RWPE2 (cell line): Measurements from ENCODE around the gene DRD3.

Experiments
- ATAC-seq: fragments of 200-7000 bp; cut with Tn5 transposase; 3 replicates; pipeline ENCODE4 v1.9.1; 2021; ENCODE audit warnings: low read depth
- DNase-seq: peaks from one replicate; pipeline ENCODE4 v3.0.0-alpha.2; 2020; ENCODE audit warnings: low spot score
- H3K27ac ChIP-seq: fragments of 450-650 bp; 2 replicates; pipeline ENCODE4 v1.5.1; 2017; ENCODE audit warnings: mild to moderate bottlenecking; ENCODE audit not compliant: poor library complexity, severe bottlenecking
- H3K27me3 ChIP-seq: fragments of 250-450 bp; sonication (Bioruptor Pico); 2 replicates; pipeline ENCODE4 v1.5.1; 2021; ENCODE audit warnings: mild to moderate bottlenecking, moderate library complexity; ENCODE audit not compliant: insufficient read depth, poor library complexity, severe bottlenecking
- H3K36me3 ChIP-seq: fragments of 250-450 bp; sonication (Bioruptor Pico); 2 replicates; pipeline ENCODE4 v1.5.1; 2020; ENCODE audit warnings: low read depth, mild to moderate bottlenecking, moderate library complexity
- H3K4me1 ChIP-seq: fragments of 250-450 bp; sonication (Bioruptor Pico); 2 replicates; pipeline ENCODE4 v1.5.1; 2021; ENCODE audit warnings: mild to moderate bottlenecking, moderate library complexity; ENCODE audit not compliant: insufficient read depth, poor library complexity, severe bottlenecking
- H3K4me3 ChIP-seq: fragments of 250-450 bp; sonication (Bioruptor Pico); 2 replicates; pipeline ENCODE4 v1.5.1; 2021; ENCODE audit warnings: mild to moderate bottlenecking, moderate library complexity; ENCODE audit not compliant: severe bottlenecking
- H3K9me3 ChIP-seq: fragments of 250-450 bp; sonication (Bioruptor Pico); 2 replicates; pipeline ENCODE4 v1.5.1; 2021; ENCODE audit warnings: mild to moderate bottlenecking, moderate library complexity; ENCODE audit not compliant: severe bottlenecking
- TF ChIP-seq, protein P1 (sequence below): fragments of 450-650 bp; IDR thresholded peaks from one replicate; pipeline ENCODE4 v1.5.1; 2017; ENCODE audit warnings: mild to moderate bottlenecking, moderate library complexity; ENCODE audit not compliant: poor library complexity, severe bottlenecking

The DRD3 gene

DNA sequence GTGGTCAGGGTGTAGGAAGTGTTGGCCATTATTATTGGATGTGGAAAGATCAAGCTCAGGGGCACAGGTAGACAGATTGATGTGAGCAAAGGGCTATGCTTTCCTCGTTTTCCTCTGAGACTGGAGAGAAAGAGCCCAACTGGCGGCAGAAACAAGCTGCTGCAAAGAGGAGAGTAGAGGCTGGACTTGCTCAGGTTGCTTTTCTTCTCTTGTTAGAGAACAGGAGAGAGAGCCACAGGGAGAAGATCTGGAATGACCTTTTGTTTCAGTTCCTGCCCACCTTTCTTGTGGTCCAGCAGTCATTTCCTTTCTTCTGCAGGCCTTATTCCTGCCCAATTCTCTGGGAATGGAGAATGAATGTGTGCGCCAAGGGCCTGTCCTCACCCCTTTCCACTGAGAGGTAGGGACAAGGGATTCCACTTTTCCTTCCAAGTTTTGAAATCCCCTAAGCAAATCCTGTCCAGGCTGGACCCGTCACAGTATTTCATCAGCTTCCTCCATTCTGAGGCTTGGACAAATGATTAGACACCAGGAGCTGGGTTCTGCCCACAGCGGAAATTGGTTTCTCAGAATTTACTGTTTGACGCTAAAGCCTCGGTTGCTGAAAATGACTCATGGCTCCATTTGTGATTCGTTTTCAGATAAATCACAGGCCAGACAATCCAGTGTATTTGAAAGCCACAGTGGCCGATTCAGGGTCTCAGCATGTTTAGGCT, 42.5 kb upstream of the DRD3 start:
- no peaks in the 10 kb centered on the region for H3K27me3 ChIP-seq
- no peaks in the 10 kb centered on the region for H3K4me1 ChIP-seq
- no peaks in the 10 kb centered on the region for H3K36me3 ChIP-seq
- no peak overlapping the region for H3K4me3 ChIP-seq
- DNase-seq (no peak), ATAC-seq (no peak)
- TF ChIP-seq, protein P1, sequence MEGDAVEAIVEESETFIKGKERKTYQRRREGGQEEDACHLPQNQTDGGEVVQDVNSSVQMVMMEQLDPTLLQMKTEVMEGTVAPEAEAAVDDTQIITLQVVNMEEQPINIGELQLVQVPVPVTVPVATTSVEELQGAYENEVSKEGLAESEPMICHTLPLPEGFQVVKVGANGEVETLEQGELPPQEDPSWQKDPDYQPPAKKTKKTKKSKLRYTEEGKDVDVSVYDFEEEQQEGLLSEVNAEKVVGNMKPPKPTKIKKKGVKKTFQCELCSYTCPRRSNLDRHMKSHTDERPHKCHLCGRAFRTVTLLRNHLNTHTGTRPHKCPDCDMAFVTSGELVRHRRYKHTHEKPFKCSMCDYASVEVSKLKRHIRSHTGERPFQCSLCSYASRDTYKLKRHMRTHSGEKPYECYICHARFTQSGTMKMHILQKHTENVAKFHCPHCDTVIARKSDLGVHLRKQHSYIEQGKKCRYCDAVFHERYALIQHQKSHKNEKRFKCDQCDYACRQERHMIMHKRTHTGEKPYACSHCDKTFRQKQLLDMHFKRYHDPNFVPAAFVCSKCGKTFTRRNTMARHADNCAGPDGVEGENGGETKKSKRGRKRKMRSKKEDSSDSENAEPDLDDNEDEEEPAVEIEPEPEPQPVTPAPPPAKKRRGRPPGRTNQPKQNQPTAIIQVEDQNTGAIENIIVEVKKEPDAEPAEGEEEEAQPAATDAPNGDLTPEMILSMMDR: no peak
- H3K27ac ChIP-seq: no peak overlapping the region
- H3K9me3 ChIP-seq: no peaks in the 10 kb centered on the region

DNA sequence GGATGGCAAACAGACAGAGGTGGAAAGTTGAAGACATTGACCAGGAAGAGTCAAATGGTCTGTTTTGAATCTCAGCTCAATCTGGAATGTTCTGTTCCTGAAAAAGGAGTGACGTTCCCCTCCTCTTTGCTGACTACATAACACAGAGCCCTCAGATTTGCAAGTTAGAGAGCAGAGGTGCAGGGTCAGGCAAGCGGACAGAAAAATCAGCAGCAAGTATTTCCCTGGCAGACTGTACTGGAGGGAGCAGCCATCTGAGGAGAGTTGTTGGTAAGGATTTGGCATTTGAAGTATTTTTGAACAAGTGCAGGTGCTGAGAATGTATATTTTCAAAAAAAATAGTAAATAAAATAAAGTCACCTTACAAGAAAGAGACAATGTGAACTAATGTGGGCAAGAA, 40.9 kb upstream of the DRD3 start:
- Histone ChIP-seq H3K27me3 (no peaks in the 10 kb centered on the region), H3K27ac (no peak overlapping the region), H3K4me1 (no peaks in the 10 kb centered on the region), H3K36me3 (no peaks in the 10 kb centered on the region), H3K9me3 (no peaks in the 10 kb centered on the region), H3K4me3 (no peak overlapping the region)
- TF ChIP-seq, protein P1: no peak
- ATAC-seq (no peak), DNase-seq (no peak)

DNA sequence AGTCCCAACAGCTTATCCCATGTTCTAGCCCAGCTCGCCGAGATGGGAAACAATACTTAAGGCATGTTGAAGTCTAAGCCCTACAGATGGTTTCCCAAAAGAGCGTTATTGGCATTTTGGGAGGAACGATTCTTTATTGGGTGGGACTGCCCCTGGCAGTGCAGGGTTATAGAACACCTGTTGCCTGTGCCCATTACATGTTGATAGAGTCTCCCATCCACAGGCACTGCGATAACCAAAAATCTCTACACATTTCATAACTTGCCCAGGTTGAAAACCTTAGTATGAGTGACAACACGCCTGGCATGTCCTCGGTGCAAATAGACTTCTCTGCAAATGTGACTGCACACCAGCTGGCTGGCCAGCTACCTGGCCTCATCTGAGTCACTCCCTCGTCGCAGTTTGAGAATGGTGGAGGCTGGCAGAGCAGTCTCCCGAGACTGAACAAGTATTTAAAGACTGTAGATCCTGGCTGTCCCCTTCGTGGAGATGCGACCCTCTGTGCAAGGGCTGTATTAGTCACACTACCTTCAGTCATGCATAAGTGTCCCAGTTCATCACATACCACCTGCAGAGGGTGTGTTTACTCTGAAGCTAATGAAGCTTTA, 39.8 kb upstream of the DRD3 start:
- no peak for ATAC-seq

DNA sequence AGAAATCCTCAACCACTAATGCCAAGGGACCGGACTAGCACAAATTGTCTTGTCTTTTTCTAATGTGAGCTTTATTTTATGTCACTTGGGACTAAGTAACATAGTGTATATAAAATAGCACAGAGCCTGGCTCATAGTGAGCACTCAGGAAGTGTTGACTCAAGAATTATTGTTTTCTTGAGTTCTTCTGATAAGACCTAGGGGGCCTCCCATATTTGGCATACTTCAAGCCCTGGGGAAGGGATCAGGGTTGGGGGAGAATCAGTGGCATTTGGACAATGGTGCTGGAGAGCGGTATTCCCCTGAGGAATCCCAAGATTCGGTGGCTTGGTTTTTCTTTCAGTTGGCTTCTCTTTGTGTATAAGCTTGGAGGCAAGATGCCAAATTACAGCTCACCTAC, 39.2 kb upstream of the DRD3 start:
- DNase-seq (no peak), ATAC-seq (no peak)
- TF ChIP-seq, protein P1: no peak
- Histone ChIP-seq H3K36me3 (no peaks in the 10 kb centered on the region), H3K4me1 (no peaks in the 10 kb centered on the region), H3K27ac (no peak overlapping the region), H3K4me3 (no peak overlapping the region), H3K27me3 (no peaks in the 10 kb centered on the region), H3K9me3 (no peaks in the 10 kb centered on the region)

More for the DNA sequence above, 39.8 kb upstream of the DRD3 start:
- TF ChIP-seq, protein P1: no peak
- no peaks in the 10 kb centered on the region for H3K36me3 ChIP-seq
- H3K9me3 ChIP-seq: no peaks in the 10 kb centered on the region
- no peak for DNase-seq
- no peaks in the 10 kb centered on the region for H3K4me1 ChIP-seq
- no peak overlapping the region for H3K27ac ChIP-seq
- no peaks in the 10 kb centered on the region for H3K27me3 ChIP-seq
- H3K4me3 ChIP-seq: no peak overlapping the region

DNA sequence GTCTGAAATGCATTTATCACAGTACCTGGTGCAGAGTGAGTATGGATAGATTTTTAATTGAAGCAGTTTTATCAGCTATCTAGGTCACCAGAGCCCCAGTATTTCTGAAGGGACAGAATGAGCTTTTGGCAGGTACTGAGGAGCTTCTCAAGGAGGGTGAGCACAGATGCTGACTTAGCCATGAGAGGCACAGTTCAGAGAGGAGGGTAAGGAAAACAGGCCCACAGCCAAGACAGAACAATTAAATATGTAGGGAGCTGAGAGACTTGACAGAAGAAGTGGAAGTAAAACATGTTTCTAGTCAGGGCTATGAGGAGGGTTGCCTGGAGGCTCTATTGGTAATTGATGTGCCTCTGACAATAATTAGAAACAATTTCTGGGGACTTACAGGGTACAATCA, 38.4 kb upstream of the DRD3 start:
- no peaks in the 10 kb centered on the region for H3K9me3 ChIP-seq
- no peaks in the 10 kb centered on the region for H3K4me1 ChIP-seq
- TF ChIP-seq, protein P1: no peak
- H3K4me3 ChIP-seq: no peak overlapping the region
- no peaks in the 10 kb centered on the region for H3K36me3 ChIP-seq
- DNase-seq: no peak
- no peaks in the 10 kb centered on the region for H3K27me3 ChIP-seq
- no peak overlapping the region for H3K27ac ChIP-seq
- no peak for ATAC-seq
